CD4-positive, alpha-beta T cell treated with Interleukin-6 for 4 hours (primary cell): ENCODE measurements around the gene CDK18.

Experiments
- DNase-seq: peaks from one replicate; pipeline ENCODE4 v3.0.0-alpha.2; 2020; ENCODE audit warnings: mixed read lengths

Gene CDK18

DNA sequence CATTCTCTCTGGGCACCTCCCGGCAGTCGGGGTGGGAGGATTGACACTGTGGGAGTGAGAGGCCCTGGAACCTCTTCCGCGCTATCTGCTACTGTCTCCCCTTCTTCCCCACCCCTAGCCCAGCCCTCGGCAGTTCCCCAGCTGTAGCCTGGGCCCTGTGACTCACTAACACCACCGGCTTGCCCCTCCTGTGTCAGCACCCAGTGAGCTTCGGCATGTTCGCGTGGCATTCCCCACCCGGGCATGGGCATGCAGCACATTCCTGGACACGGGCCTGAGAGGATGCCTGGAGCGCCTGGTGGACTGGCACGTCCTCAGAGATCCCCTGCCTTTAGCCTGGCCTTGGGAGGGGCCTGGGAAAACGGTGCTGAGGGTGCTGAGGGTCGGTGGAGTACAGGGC, 1.3 kb downstream of the CDK18 start:
- DNase-seq, result no peak

DNA sequence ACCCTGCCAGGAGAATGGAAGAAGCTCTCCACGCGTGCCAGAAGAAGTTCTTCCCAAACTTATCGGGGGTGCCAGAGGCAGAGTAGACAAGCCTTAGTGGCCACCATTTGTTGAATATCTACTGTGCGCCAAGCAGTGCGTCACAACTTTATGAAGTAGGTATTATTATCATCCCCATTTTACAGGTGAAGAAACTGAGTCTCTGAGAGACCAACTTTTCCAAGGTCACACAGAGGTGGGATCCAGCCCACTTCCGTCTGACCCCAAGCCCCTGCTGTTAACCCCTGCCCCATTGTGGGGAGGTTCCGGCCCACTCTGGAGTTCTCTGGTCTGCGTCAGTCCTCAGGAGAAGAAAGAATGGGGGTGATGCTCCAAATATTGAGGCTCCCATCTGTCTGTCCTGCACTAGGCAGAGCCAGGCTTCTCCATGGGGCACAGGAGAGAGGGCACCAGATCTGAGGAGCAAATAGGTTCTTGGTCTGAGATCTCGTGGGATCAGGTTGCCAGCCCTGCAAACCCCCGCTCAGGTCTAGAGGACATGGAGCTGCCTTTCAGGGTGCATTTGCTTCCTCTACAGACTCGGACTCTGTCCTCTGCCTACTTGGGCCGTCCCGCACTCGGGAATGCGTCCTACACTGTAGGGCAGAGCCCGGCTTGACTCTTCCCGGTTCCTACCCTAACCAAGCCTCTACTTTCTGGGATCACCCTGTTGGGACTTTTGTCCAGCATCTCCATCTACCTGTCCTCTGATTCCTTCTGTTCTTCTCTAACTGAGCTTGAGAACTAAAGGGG, 2.1 kb downstream of the CDK18 start:
- DNase-seq, result no peak

DNA sequence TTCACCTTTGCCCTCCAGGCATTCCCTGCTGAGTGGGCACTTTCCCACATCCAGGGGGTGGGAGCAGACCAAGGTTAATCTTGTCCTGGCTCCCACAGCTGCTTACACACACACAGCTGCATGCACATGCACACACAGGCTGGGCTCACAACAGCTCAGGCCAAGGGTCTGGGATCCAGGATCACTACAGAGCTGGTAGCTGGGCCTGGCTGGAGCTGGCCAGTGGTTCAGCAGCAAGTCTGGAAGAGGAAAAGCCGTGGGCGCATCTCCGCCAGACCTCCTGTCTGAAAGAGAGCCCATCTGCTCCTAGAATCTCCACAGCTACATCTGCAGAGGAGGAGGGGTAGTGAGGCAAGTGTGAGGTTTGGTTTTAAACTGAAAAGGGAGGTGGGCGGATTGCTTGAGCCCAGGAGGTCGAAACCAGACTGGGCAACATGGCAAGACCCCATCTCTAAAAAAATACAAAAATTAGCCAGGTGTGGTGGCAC, 3.8 kb downstream of the CDK18 start:
- DNase-seq, result no peak

DNA sequence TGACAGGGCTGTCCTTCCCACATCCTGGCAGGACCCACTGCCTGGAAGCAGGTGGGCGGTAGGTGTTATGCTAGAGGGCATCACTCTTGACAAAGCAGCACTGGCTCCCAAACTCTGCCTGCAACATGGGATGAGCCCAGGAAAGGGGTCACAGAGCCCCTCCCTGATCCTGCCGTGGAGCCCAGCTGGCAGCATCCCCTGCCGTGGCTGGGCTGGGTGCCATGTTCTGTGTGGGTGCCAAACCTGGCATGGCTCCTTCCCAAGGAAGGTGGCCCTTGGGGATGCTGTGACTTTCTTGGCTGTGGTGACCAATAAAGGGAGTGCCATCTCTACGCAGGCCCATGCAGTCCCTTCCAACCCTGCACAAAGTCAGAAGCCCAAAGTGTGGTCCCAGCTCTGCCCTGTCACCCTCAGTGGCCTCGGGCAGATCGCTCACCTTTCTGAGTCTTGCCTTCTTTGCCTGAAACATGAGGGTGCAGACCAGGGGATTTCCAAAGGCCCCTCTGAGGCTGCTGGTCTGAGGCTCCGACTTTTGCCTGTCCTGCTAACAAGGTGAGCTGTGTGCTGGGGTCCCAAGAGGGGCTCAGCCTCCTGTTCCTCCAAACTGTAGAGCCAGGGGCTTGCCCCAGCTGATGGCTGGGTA, 6.0 kb downstream of the CDK18 start:
- no peak for DNase-seq

DNA sequence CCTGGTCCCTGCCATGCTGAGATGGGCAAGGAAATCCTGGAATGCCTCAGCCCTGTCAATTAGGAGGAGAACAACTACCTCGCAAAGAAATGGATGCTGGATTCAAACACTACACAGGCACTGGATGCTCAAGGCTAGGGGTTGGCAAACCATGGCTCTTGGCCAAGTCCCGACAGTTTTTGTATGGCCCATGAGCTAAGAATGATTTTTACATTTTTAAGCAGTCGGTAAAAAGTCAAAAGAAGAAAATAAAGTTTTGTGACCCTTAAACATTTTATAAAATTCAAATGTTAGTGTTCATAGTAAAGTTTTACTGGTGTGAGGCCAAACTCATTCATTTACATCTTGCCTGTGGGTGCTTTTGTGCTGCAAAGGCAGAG, 6.5 kb downstream of the CDK18 start:
- no peak for DNase-seq

- DNase-seq, result no peak
Measured at GRCh38 chr1:205512059-205513045, 7.9 kb downstream of the CDK18 start.

GRCh38 chr1:205513774-205514173, 9.3 kb downstream of the CDK18 start:
- no peak for DNase-seq

- no peak for DNase-seq
Measured at GRCh38 chr1:205514211-205515142, 10.0 kb downstream of the CDK18 start.

DNA sequence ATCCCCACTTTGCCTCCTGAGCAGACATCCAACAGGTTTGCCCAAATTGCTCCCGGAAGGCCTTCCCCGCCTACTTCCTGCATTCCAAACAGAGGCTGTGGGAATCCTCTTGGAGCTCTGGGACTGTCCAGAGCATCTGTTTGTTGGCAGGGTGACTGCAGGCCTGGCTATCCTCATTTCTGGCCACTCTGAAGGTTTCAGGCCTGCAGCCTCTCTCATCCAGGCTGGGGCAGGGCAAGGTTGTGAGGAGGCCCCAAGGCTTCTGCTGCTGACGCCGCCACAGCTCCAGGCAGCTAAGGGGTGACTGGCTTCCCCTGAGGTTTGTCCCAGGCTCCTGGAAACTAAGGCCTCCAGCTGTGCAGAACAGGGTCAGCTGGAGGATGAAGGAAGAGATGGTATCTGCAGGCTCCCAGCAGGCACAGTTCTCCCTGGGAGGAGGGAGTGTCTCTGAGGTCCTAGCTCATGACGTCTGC, 11.3 kb downstream of the CDK18 start:
- DNase-seq, result no peak

- DNase-seq, result no peak
Measured at GRCh38 chr1:205516362-205516761, 11.9 kb downstream of the CDK18 start.

DNA sequence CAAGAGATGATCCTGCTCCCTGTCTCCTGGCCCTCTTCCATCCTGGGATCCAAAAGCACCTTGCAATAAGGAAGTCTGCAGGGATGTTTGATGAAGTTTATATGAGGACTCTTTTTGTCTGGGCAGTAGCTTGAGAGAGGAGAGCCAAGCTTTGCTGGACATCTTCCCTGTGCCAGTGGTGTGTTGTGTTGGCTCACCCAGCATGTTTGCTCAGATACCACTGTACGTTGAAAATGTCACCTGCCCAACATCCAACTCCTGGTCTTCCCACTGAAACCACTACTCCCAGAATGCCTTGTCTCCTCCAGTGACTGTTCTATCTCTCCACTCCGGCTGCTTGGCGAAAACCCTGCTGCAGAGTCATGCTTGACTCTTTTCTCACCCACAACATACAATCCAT, 12.8 kb downstream of the CDK18 start:
- DNase-seq, result no peak

DNA sequence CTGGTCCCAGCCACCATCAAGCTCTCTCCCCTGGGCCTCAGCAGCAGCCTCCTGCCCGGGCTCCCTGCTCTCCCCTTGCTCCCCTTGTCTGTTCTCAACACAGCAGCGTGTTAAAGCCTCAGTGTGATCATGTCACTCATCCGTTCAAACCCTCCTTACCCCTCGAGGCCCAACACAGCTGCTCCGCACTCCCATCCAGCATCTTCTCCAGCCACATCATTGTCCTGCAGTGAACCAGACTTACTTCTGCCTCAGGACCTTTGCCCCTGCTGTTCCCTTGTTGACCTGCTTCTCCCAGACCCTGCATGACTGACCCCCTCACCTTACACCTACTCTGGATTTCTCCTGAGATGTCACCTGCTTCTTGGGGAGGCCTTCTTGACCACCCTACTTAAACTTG, 13.3 kb downstream of the CDK18 start:
- no peak for DNase-seq

DNA sequence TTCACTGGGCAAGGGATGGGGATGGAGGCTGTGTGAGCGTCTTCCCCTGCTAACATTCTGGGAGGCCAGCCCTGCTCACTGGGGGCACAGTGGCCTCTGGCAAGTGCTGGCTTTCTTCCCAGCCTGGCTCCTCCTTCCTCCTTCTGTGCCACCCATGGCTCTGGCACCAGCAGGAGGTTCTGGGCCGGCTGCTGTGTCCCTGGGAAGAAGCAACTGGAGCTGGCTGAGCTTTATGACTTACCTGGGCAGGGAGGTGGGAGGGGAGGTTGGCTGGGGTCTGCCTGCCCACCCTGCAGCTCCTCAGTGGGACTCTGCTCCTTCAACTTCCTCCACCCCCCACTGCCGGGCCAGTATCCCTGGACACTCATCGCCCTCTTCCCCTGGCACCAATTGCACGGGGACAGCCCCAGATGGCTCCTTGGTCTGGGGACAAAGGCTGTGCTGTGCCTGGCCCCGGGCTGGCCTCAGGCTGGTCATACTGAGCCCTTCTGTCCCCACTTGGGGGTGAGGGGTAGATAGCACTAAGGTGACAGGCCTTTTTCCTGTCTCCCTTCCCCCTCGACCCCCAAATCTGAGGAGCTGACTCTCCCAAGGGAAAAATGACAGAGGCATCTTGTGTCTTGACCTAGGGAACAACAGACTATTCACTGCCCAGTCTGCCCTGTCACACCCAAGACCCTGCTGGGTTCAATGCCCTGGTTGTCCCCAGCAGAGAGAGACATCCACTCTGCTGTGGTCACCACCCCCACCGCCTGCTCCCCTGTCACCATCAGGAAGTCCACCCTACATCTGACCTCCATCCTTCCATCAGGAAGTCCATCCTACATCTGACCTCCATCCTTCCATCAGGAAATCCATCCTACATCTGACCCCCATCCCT, 14.4 kb downstream of the CDK18 start:
- DNase-seq, result no peak

DNA sequence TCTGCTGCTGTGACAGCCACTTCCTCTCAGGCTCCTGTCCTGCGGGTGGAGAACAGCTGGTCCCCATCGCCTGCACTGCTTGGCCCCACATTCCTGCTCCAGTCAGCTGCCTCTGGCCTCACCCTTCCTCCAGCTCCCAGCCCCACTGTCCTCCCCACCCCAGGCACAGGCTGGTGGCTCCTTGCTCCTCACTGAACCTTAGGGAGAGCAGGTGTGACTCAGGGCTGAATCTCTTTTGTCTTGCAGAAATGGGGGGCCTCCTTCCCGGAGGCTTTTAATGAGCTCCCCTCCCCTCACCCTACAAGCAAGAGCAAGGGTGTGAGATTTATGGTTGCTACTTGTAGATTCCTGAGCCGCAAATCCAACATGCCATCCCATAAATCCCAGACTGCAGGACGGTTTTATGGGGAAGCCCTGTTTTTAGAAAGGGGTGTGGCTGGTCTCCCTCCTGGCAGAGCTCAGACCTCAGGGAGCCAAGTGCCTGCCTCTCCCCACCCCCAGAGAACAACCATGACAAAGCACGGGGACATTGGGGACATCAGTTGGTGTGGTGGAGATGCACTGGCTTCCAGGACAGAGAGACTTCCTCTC, 15.2 kb downstream of the CDK18 start:
- no peak for DNase-seq

GRCh38 chr1:205520709-205521108, 16.2 kb downstream of the CDK18 start:
- no peak for DNase-seq

DNA sequence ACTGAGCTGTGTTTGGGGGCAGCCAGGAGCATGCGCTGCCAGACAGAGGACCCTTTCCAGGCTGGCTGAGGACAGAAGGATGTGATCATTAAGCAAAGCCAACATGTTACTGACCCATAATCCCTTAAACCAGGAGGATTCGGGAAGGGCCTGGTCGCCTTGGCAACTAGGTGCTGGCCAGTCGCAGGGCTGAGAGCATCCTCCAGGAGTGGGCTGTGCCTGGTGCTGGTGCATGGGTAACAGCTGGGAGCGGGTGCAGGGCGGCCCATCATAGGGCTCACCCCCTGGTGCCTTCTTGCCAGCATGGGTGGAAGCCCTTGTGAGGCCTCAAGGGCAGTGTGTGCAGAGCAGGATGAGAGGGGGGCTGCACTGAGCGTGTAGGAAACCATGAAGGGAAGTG, 17.2 kb downstream of the CDK18 start:
- DNase-seq, result no peak

DNA sequence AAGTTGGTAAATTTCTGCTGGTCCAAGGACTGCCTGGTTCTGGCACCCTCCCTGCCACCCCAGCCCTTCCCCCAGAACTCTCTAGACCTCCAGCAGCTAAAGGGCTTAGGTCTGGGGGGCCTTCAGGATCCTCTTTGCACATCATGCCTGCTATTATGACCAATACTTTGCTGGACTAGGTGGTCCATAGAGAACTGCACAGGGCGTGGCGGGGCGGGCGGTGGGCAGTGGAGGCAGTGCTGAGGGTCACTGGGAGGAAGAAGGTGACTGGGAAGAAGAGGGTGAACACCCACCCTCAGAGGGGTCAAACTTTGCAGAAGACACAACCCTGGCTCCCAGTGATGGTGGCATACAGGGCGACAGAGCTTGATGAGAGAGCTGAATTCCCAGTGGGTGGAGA, 18.2 kb downstream of the CDK18 start:
- DNase-seq, result no peak

DNA sequence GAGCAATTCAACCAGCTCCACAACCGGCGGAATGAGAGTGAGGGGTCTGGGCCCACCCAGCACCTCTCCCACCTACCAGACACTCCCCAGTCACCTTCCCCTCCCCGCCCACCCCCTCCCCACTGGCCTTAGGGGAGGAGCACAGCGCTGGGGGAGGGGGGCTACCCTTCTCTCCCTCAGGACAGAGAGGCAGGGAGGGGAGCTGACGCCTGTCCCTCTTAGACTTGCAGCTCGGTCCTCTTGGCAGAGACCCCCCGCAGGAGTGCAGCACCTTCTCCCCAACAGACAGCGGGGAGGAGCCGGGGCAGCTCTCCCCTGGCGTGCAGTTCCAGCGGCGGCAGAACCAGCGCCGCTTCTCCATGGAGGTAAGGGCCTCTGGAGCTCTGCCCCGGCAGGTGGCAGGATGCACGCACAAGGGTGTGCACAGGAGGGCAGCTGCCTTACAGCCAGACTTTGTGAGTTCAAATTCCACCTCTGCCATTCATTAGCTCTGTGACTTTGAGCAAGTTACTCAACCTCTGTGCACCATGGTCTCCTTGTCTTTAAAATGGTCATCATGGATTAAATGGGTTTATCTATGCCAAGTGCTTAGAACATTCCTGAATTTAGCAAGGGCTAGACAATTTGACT, 18.9 kb downstream of the CDK18 start:
- no peak for DNase-seq

- peak; percentile 79 for DNase-seq
Measured at GRCh38 chr1:205523891-205524793, 19.7 kb downstream of the CDK18 start.
